Esophagus squamous epithelium (tissue), 4 donors: Measurements from ENCODE around the gene MRPL52.

ENCODE experiments used
- CTCF ChIP-seq, 6 experiments: fragments of 450-650 bp in 4 of 6; fragments of 200-600 bp in 2 of 6; sonication (generic) in 2 of 6; IDR thresholded peaks; one replicate each; pipeline ENCODE4 v1.5.1; 2016 to 2019; ENCODE audit warnings: antibody characterized with exemption in 6 of 6, mild to moderate bottlenecking in 4 of 6, moderate library complexity in 4 of 6
- POLR2A ChIP-seq, 4 donors: fragments of 450-650 bp; IDR thresholded peaks; one replicate each; pipeline ENCODE4 v1.6.1; 2017; ENCODE audit warnings: antibody characterized with exemption in 4 of 4, mild to moderate bottlenecking in 4 of 4, moderate library complexity in 3 of 4

- no peak for TF ChIP-seq CTCF (IDR thresholded peaks at IDR 0.05)
- no peak for TF ChIP-seq POLR2A (IDR thresholded peaks at IDR 0.05)
These were observed 31.2 kb upstream of the MRPL52 start for GRCh38 chr14:22798528-22798927.
